Esophagus (tissue), 2 donors: Measurements from ENCODE around the gene GPR173. TPM values are rescaled to one million over a fixed set of nuclear protein-coding genes. Genes with fewer than 3 reads are reported as not detected.

Source experiments
- polyA plus RNA-seq, 2 donors: library from polyadenylated mRNA; stranded (reverse); fragments of 200-250 nt; gene quantifications; one replicate each; pipeline ENCODE4 v1.2.3, GENCODE V29; 2013
- donor health status: healthy with polysubstance abuse.
- donor health status: Bipolar disorder and iron deficiency.

The GPR173 gene
- polyA plus RNA-seq, 2 donors: 0.18 to 0.22 TPM

Other genes starting within 250 kb of the GPR173 start
- gene XAGE5, start 237.5 kb upstream of the GPR173 start, polyA plus RNA-seq: not detected
- not detected for gene XAGE3, start 180.7 kb upstream of the GPR173 start, polyA plus RNA-seq
- gene FAM156B, start 151.5 kb upstream of the GPR173 start, polyA plus RNA-seq: 10 to 100 TPM; 14.3 to 31.3 TPM
- gene FAM156A, start 90.3 kb upstream of the GPR173 start, polyA plus RNA-seq: 10 to 100 TPM in 1 of 2 donors, 1 to 10 TPM in 1; 9.0 to 11.6 TPM
- gene TSPYL2, start 33.6 kb downstream of the GPR173 start, polyA plus RNA-seq: 10 to 100 TPM; 20.0 to 29.3 TPM
- 1 to 10 TPM; 2.4 to 9.9 TPM for gene KANTR, start 45.4 kb downstream of the GPR173 start, polyA plus RNA-seq
- 10 to 100 TPM; 37.1 to 42.6 TPM for gene KDM5C, start 176.4 kb downstream of the GPR173 start, polyA plus RNA-seq
- 10 to 100 TPM in 1 of 2 donors, 1 to 10 TPM in 1; 7.6 to 11.6 TPM for gene IQSEC2, start 232.8 kb downstream of the GPR173 start, polyA plus RNA-seq